Lower lobe of right lung (tissue), 2 donors: ENCODE results near the gene CALR. TPM values are rescaled to one million over a fixed set of nuclear protein-coding genes. Genes with fewer than 3 reads are reported as not detected.

Experiments used
- ATAC-seq, 2 donors: fragments of 200-7000 bp; cut with Tn5 transposase; one replicate each; pipeline ENCODE4 v1.9.1; 2020 to 2022; ENCODE audit warnings: mild to moderate bottlenecking in 2 of 2, moderate library complexity in 2 of 2
- DNase-seq: peaks from one replicate; pipeline ENCODE4 v3.0.0-alpha.2; 2020
- H3K27ac ChIP-seq: fragments of 200-600 bp; one replicate; pipeline ENCODE4 v1.8.0; 2022
- H3K27me3 ChIP-seq: fragments of 200-600 bp; one replicate; pipeline ENCODE4 v1.8.0; 2022; ENCODE audit warnings: low read depth
- H3K36me3 ChIP-seq: fragments of 200-600 bp; one replicate; pipeline ENCODE4 v1.8.0; 2022; ENCODE audit warnings: mild to moderate bottlenecking
- H3K4me1 ChIP-seq: fragments of 200-600 bp; one replicate; pipeline ENCODE4 v1.8.0; 2022
- H3K4me3 ChIP-seq: fragments of 200-600 bp; one replicate; pipeline ENCODE4 v1.8.0; 2022; ENCODE audit warnings: mild to moderate bottlenecking
- H3K9me3 ChIP-seq: fragments of 200-600 bp; one replicate; pipeline ENCODE4 v1.8.0; 2022
- CTCF ChIP-seq: fragments of 200-600 bp; IDR thresholded peaks from one replicate; pipeline ENCODE4 v1.8.0; 2022; ENCODE audit warnings: antibody characterized with exemption, mild to moderate bottlenecking
- intact Hi-C: fragments of 100-400 bp; cut with DNase I; formaldehyde crosslinking; loops from one replicate; pipeline ENCODE4 v1.11.0; 2022
- total RNA-seq: library from RNA; stranded (reverse); fragmentation: NEBNext Ultra II Directional; extraction: Animal tissue kit (Norgen Biotek cat#: 25700); gene quantifications from one replicate; pipeline ENCODE4 v1.2.1, GENCODE V29; 2021
- donor health status: DM: no; HTN: yes; CAD: no; lungs with severe emphysema.

The CALR gene
- total RNA-seq, 1 donor from 2014 or later = 872 TPM

- ATAC-seq = no peak
- no peak for TF ChIP-seq CTCF
- Histone ChIP-seq H3K36me3 (no peaks in the 10 kb centered on the region), H3K9me3 (no peaks in the 10 kb centered on the region), H3K4me3 (no peak overlapping the region), H3K27me3 (no peaks in the 10 kb centered on the region), H3K27ac (no peak overlapping the region), H3K4me1 (peaks cover 11% of the 10 kb centered on the region)
- DNase-seq = no peak
- intact Hi-C loops = no loop called here
Observed at GRCh38 chr19:12987781-12988180, 49.4 kb downstream of the CALR start.

GRCh38 chr19:12990431-12990830, 52.0 kb downstream of the CALR start:
- intact Hi-C loops = no loop called here
- Histone ChIP-seq H3K4me3 (no peak overlapping the region), H3K27ac (no peak overlapping the region), H3K27me3 (no peaks in the 10 kb centered on the region), H3K9me3 (no peaks in the 10 kb centered on the region), H3K36me3 (no peaks in the 10 kb centered on the region), H3K4me1 (peaks cover 1% of the 10 kb centered on the region)
- no peak for ATAC-seq
- no peak for DNase-seq
- TF ChIP-seq CTCF = no peak

- intact Hi-C loops = no loop called here
- Histone ChIP-seq H3K4me3 (no peak overlapping the region), H3K9me3 (no peaks in the 10 kb centered on the region), H3K27ac (no peak overlapping the region), H3K27me3 (no peaks in the 10 kb centered on the region), H3K4me1 (no peaks in the 10 kb centered on the region), H3K36me3 (no peaks in the 10 kb centered on the region)
- ATAC-seq (no peak), DNase-seq (no peak)
- TF ChIP-seq CTCF = no peak
Observed at GRCh38 chr19:12990853-12991252, 52.4 kb downstream of the CALR start.

GRCh38 chr19:12991296-12991695, 52.9 kb downstream of the CALR start:
- no peak for DNase-seq
- no peaks in the 10 kb centered on the region for H3K36me3 ChIP-seq
- no peaks in the 10 kb centered on the region for H3K9me3 ChIP-seq
- H3K27me3 ChIP-seq = no peaks in the 10 kb centered on the region
- H3K4me1 ChIP-seq = no peaks in the 10 kb centered on the region
- H3K4me3 ChIP-seq = no peak overlapping the region
- ATAC-seq = no peak
- intact Hi-C loops = no loop called here
- H3K27ac ChIP-seq = no peak overlapping the region
- TF ChIP-seq CTCF = no peak

- Histone ChIP-seq H3K4me3 (no peak overlapping the region), H3K36me3 (no peaks in the 10 kb centered on the region), H3K4me1 (peaks cover 12% of the 10 kb centered on the region), H3K27me3 (no peaks in the 10 kb centered on the region), H3K27ac (no peak overlapping the region), H3K9me3 (no peaks in the 10 kb centered on the region)
- ATAC-seq (no peak), DNase-seq (no peak)
- intact Hi-C loops = no loop called here
- TF ChIP-seq CTCF = no peak
Observed at GRCh38 chr19:12992729-12993128, 54.3 kb downstream of the CALR start.

- Histone ChIP-seq H3K4me3 (no peak overlapping the region), H3K27me3 (no peaks in the 10 kb centered on the region), H3K4me1 (peaks cover 15% of the 10 kb centered on the region), H3K36me3 (peaks cover 2% of the 10 kb centered on the region), H3K27ac (no peak overlapping the region), H3K9me3 (no peaks in the 10 kb centered on the region)
- DNase-seq (no peak), ATAC-seq (no peak)
- intact Hi-C loops = no loop called here
- TF ChIP-seq CTCF = no peak
Observed at GRCh38 chr19:12993562-12993961, 55.2 kb downstream of the CALR start.
